ENCODE measurements around the gene PTPN11. TPM values are rescaled to one million over a fixed set of nuclear protein-coding genes. Genes with fewer than 3 reads are reported as not detected.
"Not testable (repeated sequence)": the region's sequence is repeated elsewhere in the genome, so short reads cannot be mapped to it uniquely, and the experiment has no call there.

Gene PTPN11
- total and polyA plus RNA-seq, 2 donors from 2014 or later, result 20.0 to 105 TPM

DNA sequence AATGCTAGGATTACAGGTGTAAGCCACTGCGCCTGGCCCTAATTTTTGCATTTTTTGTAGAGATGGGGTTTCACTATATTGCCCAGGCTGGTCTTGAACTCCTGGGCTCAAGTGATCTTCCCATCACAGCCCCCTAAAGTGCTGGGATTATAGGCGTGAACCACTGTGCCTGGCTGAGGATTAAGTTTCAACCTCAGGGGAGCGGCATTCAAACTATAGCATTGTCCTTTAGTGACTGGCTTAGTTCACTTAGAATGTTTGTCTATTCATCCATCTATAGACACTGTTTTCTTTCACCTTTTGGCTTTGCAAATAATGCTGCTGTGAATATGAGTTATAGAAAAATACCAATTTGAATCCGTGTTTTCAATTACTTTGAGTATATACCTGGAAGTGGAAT lies 25.2 kb downstream of the PTPN11 start:
- TF ChIP-seq, protein P1, sequence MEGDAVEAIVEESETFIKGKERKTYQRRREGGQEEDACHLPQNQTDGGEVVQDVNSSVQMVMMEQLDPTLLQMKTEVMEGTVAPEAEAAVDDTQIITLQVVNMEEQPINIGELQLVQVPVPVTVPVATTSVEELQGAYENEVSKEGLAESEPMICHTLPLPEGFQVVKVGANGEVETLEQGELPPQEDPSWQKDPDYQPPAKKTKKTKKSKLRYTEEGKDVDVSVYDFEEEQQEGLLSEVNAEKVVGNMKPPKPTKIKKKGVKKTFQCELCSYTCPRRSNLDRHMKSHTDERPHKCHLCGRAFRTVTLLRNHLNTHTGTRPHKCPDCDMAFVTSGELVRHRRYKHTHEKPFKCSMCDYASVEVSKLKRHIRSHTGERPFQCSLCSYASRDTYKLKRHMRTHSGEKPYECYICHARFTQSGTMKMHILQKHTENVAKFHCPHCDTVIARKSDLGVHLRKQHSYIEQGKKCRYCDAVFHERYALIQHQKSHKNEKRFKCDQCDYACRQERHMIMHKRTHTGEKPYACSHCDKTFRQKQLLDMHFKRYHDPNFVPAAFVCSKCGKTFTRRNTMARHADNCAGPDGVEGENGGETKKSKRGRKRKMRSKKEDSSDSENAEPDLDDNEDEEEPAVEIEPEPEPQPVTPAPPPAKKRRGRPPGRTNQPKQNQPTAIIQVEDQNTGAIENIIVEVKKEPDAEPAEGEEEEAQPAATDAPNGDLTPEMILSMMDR (IDR thresholded peaks at IDR 0.05; ENCODE audit: borderline replicate concordance, extremely low read depth, insufficient read depth), result no peak
- intact Hi-C loops (cut with DNase I), result no loop called here
- Histone ChIP-seq H3K4me1 (ENCODE audit: control insufficient read depth in 2 of 3, insufficient read depth in 2 of 3, low read depth in 1 of 3, low read length in 3 of 3) (no peaks in the 10 kb centered on the region), H3K36me3 (ENCODE audit: control insufficient read depth in 2 of 3, insufficient read depth in 3 of 3, low read length in 3 of 3) (no peaks in the 10 kb centered on the region), H3K27me3 (ENCODE audit: control insufficient read depth, insufficient read depth, low read length) (no peaks in the 10 kb centered on the region), H3K9ac (ENCODE audit: low read length in 3 of 3) (no peak overlapping the region), H3K9me3 (ENCODE audit: control insufficient read depth in 2 of 3, insufficient read depth in 1 of 3, low read length in 3 of 3) (no peaks in the 10 kb centered on the region), H3K4me3 (ENCODE audit: low read length in 3 of 3) (no peak overlapping the region), H3K27ac (ENCODE audit: low read depth in 2 of 2, low read length in 2 of 2) (no peak overlapping the region)
- DNase-seq (no peak), FAIRE-seq (no peak)

DNA sequence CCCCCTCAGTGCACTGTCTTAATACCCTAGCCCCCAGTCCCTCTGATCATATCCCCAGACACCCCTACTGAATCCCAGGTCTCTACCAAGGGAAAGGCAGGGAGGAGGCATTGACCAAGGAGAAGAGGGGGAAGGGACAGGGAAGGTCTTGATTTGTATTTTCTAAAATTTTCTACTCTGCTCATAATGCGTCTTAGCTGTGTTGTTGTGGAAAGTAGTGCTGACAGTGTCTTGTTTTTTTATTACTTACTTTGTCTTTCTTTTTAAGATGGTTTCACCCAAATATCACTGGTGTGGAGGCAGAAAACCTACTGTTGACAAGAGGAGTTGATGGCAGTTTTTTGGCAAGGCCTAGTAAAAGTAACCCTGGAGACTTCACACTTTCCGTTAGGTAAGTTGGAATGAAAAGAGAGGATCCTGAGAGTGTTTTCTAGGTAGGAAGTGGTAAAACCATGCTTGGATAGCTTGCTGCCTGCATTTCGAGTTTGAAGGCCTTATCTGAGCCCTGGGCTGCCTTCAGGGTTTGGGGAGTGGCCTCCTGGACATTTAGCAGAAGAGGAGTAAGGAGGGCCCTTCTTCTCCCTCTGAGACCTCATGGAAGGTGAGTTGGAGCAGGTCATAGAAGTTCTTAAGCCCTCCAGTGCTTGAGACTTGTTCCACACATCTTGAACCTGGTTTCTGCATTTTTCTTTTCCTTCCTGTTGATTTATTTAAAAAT lies 27.4 kb downstream of the PTPN11 start:
- no peaks in the 10 kb centered on the region for H3K9me3 ChIP-seq (ENCODE audit: control insufficient read depth in 2 of 3, insufficient read depth in 1 of 3, low read length in 3 of 3)
- no peaks in the 10 kb centered on the region for H3K27me3 ChIP-seq (ENCODE audit: control insufficient read depth, insufficient read depth, low read length)
- TF ChIP-seq, protein P1 (IDR thresholded peaks at IDR 0.05; ENCODE audit: borderline replicate concordance, extremely low read depth, insufficient read depth), result no peak
- H3K4me1 ChIP-seq (ENCODE audit: control insufficient read depth in 2 of 3, insufficient read depth in 2 of 3, low read depth in 1 of 3, low read length in 3 of 3), result no peaks in the 10 kb centered on the region
- no peak overlapping the region for H3K4me3 ChIP-seq (ENCODE audit: low read length in 3 of 3)
- H3K27ac ChIP-seq (ENCODE audit: low read depth in 2 of 2, low read length in 2 of 2), result no peak overlapping the region
- FAIRE-seq (no peak), DNase-seq (no peak)
- H3K9ac ChIP-seq (ENCODE audit: low read length in 3 of 3), result no peak overlapping the region
- intact Hi-C loops (cut with DNase I), result no loop called here
- peaks cover 0 to 6% (median 6%) of the 10 kb centered on the region in 3 donors for H3K36me3 ChIP-seq (ENCODE audit: control insufficient read depth in 2 of 3, insufficient read depth in 3 of 3, low read length in 3 of 3)

GRCh38 chr12:112447106-112447505 lies 28.4 kb downstream of the PTPN11 start:
- intact Hi-C loops (cut with DNase I), result no loop called here
- no peak overlapping the region for H3K9ac ChIP-seq (ENCODE audit: low read length in 3 of 3)
- H3K4me1 ChIP-seq (ENCODE audit: control insufficient read depth in 2 of 3, insufficient read depth in 2 of 3, low read depth in 1 of 3, low read length in 3 of 3), result no peaks in the 10 kb centered on the region
- H3K27ac ChIP-seq (ENCODE audit: low read depth in 2 of 2, low read length in 2 of 2), result no peak overlapping the region
- TF ChIP-seq, protein P1 (IDR thresholded peaks at IDR 0.05; ENCODE audit: borderline replicate concordance, extremely low read depth, insufficient read depth), result no peak
- no peaks in the 10 kb centered on the region for H3K27me3 ChIP-seq (ENCODE audit: control insufficient read depth, insufficient read depth, low read length)
- peaks cover 0 to 9% (median 6%) of the 10 kb centered on the region in 3 donors for H3K36me3 ChIP-seq (ENCODE audit: control insufficient read depth in 2 of 3, insufficient read depth in 3 of 3, low read length in 3 of 3)
- FAIRE-seq (no peak), DNase-seq (no peak)
- no peak overlapping the region for H3K4me3 ChIP-seq (ENCODE audit: low read length in 3 of 3)
- H3K9me3 ChIP-seq (ENCODE audit: control insufficient read depth in 2 of 3, insufficient read depth in 1 of 3, low read length in 3 of 3), result no peaks in the 10 kb centered on the region

DNA sequence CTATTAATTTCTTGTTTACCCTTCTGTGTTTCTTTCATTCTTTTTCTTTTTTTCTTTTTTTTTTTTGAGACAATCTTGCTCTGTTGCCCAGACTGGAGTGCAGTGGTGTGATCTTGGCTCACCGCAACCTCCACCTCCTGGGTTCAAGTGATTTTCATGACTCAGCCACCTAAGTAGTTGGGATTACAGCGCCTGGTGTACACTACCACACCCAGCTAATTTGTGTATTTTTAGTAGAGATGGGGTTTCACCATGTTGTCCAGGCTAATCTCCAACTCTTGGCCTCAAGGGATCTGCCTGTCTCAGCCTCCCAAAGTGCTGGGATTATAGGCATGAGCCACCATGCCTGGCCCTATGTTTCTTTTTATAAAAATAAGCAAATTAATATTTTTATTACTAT lies 29.4 kb downstream of the PTPN11 start:
- H3K27ac ChIP-seq (ENCODE audit: low read depth in 2 of 2, low read length in 2 of 2); H3K27me3 ChIP-seq (ENCODE audit: control insufficient read depth, insufficient read depth, low read length); FAIRE-seq; intact Hi-C loops (cut with DNase I); H3K9me3 ChIP-seq (ENCODE audit: control insufficient read depth in 2 of 3, insufficient read depth in 1 of 3, low read length in 3 of 3); DNase-seq; H3K9ac ChIP-seq (ENCODE audit: low read length in 3 of 3); H3K4me1 ChIP-seq (ENCODE audit: control insufficient read depth in 2 of 3, insufficient read depth in 2 of 3, low read depth in 1 of 3, low read length in 3 of 3); H3K4me3 ChIP-seq (ENCODE audit: low read length in 3 of 3): not testable (repeated sequence)
- peaks cover 0 to 10% (median 6%) of the 10 kb centered on the region in 3 donors for H3K36me3 ChIP-seq (ENCODE audit: control insufficient read depth in 2 of 3, insufficient read depth in 3 of 3, low read length in 3 of 3)

Measured in kidney (tissue), 14 donors.